ENCODE data around the gene PIGS.
A peak's percentile ranks its signal among the peaks of the same experiment; 100 is the strongest.

Gene PIGS

DNA sequence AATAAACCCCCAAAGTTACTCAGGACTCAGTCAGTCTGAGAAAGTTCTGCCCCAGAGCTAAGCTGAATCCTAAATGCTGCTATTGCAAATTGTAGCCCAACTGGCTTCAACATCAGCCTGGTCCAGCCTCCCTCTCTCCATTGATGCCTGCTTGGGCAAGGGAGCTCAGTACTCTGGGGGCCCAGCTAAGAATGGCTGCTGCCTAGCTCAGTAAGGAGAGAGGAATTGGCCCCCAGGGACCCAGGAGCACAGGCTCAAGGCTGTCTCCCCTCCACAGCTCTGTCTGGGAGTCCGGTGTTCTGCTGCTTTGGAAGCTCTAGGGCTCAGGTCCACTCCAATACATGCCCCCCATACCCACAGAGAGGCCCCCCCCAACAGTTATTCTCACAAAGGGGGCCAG lies 20.5 kb downstream of the PIGS start:
- DNase-seq (ENCODE audit: low read depth, low spot score), result no peak

DNA sequence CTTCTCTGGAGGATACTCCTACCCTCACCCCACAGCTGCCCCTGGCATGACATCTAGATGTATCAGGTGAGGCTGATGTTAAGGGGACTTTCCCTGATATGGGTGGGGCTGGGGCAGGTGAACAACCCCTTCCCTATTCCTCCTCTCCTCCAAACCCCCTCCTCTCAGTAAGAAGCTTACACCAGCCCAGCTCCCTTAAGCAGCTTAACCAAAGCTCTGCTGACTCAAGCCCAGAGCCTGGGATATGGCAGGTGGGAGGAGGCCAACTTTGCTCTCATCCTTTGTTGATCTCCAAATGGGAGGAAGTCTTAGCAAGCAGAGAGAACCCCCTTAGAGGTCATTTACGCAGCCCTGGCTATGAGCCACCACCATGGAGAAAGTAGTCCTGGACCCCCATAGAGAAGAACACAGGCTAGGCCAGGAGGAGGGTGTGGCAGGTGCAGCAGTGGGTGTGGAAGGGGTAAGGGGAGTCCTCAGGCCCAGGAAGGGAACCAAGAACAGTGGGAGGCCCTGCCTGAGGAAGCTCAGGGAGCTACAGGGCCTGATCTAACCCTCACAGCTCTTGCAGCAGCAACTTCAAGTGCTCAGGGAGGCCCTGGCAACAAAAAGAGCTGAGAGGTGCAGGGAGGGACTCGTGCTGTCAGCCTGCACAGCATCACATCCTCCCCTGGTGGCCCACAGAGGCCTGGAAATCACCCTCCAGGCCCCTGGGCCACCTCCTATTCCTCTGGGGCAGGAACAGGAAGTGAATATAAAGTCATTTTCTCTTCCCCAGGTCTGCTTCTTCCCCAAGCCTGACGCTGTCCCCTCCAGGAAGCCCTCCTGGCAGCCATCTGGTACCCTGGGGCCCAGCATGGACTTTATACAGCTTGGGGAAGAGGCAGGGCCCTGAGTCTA lies 21.8 kb downstream of the PIGS start:
- DNase-seq (ENCODE audit: low read depth, low spot score), result no peak

DNA sequence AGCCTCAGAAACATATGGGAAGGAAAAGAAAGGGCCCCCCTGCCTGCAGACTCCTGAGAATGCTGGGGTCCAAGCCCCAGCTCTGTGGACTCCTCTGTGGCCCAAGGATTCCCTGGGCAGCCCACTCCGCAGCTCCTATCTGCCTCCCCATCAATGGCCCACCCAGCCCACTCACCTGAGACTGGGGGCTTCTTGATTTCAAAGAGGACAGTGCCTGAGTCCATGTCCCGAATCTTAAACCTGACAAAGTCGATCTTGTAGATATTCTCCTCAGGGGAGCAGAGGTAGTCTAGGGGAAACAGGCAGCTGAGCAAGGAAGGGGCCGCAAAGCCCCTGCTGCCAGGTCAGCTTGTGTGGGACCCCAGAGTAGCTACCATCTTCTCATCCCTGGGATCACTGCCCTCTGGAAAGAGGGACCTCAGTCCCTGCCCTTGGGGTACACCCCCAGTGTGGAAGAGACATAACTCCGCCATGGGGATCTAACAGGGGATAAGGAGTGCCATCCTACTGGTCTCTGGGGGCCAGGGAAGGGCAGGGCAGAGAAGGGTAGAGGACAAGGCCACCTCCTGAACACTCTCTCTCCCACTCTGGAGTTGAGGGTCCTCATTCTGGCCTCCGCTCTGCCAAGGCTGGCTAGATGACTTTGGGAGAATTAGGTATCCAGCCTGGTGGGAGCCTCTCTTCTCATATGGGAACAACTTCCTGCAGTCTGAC lies 22.8 kb downstream of the PIGS start:
- DNase-seq (ENCODE audit: low read depth, low spot score), result no peak

DNA sequence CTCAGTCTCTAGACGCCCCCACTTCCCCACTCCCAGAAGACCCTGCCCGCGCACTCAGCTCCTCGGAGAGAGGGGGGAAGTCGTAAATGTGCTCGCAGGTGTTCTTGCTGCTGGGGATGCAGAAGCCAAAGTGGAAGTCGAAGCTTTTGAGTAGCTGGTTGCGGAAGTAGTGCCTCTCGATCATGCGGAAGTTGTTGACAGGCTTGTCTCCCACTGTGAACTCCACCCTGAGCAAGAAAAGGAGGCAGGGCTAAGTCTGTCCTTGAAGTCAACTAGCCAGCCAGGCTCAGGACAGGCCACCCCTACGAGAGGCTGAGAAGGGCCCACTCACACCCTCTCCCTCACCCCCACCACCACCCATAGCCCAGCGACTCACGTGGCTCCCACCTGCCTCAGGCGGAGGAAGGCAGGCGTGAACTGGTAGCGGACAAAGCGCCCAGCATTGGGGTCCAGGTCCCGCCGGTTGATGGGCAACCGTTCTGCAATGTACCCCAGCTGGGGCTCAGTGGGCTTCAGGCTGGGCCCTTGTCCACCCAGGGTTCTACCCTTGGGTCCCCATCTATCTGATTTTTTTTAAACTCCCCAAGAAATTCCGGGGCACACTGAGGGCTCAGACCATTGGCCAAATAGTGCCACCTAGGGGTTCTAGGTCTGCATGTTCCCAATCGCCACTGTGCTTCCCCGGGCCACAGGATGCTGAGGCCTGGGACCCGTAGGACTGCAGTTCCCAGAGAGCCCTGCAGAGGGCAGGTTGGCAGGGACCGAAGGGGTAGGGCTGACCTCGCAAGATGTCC lies 23.5 kb downstream of the PIGS start:
- peak; percentile 84 for DNase-seq (ENCODE audit: low read depth, low spot score)

DNA sequence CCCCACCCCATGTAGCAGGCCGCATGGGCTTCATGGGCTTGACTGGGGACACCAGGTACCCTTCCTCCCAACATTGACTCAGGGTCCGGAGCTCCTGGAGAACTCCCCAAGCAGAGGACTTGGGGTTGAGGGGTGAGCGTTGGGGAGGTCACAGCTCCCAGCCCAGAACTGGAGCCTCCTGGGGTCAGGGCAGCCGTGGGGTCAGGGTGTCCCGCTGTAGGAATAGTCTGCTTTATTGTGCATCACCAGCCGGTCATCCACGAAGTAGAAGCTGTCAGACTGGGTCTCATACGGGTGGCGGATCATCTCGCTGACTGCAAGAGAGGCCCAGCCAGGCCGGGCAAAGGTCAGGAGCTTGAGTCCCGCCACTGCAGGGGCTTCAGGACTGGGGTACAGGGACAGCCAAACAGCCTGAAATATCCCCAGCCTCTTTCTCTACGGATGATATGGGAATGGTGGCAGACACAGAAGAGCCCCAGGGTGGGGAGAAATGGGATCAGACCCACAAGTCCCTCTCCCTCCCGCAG lies 24.2 kb downstream of the PIGS start:
- DNase-seq (ENCODE audit: low read depth, low spot score), result no peak

DNA sequence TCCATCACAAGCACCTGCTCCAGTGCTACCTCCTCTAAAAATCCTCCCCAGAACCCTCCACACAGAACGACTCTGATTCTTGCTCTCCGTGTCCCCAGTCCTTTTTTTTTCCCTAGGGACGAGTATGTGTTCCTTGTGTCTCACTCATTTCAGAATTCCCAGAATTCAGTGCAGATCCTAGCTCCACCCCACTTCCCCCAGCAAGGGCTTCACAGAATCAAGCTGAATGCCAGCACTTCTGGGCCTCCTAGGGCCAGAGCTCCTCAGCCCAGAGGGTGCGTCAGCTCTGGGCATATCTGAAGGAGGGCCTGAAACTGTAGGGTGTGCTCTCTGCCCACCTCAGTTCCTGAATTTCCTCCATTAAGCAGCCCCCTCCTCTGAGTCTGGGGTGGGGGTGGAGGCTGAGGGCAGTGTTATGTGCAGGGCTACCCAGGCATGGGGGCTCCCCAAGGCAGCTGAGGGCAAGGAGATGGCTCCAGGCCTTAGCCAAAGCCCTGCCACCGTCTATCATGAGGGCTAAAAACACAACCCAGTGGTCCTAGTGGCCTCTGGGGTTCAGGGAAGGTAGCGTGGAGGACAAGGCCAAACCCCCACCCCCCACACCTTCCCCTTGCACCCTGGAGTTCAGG lies 25.4 kb downstream of the PIGS start:
- no peak for DNase-seq (ENCODE audit: low read depth, low spot score)

DNA sequence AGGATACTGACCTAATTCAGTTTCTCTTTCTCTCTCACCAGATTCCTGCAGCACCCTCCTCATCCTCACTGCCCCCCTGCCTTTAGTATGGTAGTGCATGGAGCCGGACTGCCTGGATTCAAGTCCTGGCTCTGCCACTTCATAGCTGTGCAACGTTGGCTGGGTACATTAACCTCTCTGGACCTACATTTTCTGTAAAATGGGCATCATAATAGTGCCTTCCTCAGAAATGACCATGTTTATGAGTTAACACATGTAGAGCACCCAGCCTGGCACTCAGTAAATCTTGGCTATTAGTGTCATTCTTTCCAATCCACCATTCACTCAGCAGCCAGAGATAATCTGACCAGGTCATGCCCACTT lies 26.2 kb downstream of the PIGS start:
- DNase-seq (ENCODE audit: low read depth, low spot score), result no peak

DNA sequence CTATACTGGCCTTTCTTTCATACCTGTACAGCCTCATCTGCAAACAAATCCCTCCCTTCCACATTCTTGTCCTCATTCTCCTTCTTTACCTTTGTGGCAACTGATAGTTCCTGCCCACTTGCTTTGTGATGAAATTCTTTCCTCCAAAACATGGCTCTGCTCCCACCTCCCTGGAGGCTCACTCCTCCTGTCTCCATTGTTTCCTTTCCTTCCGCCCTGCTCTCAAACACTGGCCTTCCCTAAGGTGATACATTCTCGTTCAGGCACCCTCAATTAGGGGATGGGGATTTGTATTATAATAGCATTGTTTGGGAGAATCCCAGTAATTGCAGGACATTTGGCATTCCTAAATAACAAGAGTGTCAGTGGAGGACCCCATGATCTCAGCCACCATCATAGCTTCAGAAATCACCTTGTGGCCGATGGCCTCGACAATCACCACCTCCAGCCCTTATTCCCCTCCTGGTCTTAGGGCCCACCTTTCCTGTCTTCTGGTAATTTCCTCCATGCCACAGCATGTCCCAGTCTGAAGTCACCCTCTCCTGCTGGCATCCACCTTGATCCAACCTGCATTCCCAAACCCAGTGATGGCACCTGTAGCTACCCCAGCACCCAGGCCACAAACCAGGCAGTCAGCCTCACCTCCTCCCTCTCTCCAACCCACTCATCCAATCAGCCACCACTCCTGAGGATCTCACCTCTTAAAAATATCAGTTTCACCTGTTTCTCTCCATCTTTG lies 26.8 kb downstream of the PIGS start:
- DNase-seq (ENCODE audit: low read depth, low spot score), result no peak

DNA sequence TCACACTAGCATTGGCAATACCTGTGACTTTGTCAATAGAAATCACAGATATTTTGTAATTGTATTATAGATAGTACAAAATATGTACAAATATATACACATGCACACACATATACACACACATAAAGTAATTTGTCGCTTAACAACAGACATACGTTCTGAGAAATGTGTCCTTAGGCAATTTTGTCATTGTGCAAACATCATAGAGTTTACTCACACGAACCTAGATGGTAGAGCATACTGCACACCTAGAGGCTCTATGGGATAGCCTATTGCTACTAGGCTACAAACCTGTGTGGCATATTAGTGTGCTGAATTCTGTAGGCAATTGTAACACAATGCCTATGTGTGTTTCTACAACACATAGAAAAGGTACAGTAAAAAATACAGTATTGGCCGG lies 29.9 kb downstream of the PIGS start:
- DNase-seq (ENCODE audit: low read depth, low spot score), result no peak

DNA sequence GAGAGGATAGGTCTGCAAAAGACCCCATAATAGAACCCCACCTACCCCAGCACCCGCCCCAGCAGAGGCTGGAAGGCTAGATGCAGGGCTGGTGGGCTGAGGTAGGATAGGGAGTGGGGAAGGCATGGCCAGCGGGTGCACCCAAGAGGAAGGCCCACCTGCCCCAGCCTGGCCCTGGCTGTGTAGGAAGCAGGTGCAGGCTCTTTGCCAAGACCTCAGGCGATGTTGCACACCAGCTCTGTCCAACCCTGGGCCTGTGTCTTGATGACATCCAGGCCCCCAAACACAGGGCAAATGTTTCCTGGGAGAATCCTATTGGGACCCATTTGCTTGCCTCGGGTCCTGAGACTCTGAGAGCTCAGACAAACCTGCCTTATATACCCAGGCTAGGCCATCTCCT lies 31.1 kb downstream of the PIGS start:
- no peak for DNase-seq (ENCODE audit: low read depth, low spot score)

DNA sequence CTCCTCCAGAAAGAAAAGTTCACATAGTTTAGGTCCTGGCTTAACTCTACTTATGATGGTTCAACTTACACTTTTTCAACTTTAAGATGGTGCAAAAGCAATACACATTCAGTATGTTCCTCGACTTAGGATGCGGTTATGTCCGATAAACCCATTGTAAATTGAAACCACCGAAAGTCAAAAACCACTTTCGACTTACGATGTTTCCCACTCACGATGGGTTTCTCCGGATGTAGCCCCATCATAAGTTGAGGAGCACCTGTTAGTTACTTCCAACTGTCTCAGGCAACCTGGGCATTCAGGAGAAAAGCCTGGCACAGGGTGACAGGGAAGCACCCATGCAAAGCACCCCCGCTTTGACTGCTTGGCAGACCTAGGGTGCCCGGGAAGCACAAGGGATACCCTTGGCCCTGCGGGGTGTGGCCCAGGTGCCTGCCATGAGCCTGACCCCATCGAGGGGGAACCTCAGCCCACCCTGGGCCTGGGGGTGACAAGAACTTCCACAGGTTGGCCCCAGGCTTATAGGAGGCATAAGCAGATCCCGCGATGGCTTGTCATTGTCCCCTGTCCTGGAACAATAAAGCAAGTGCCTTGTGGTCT lies 32.9 kb downstream of the PIGS start:
- no peak for DNase-seq (ENCODE audit: low read depth, low spot score)

DNA sequence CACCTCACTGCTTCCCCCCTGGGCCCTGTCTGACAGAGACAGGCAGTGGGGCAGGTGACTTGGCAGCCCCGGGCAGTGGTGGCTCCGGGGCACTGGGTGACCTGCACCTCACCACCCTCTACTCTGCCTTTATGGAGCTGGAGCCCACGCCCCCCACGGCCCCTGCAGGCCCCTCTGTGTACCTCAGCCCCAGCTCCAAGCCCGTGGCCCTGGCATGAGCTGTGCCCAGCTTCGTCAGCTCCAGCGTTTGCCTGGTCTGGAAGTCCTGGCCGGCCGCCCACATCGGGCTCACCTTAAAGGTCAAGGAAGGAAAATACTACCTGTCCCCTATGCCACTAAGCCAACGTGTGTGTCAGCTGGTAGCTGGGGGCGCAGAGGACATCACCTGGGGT lies 34.1 kb downstream of the PIGS start:
- DNase-seq (ENCODE audit: low read depth, low spot score), result no peak

DNA sequence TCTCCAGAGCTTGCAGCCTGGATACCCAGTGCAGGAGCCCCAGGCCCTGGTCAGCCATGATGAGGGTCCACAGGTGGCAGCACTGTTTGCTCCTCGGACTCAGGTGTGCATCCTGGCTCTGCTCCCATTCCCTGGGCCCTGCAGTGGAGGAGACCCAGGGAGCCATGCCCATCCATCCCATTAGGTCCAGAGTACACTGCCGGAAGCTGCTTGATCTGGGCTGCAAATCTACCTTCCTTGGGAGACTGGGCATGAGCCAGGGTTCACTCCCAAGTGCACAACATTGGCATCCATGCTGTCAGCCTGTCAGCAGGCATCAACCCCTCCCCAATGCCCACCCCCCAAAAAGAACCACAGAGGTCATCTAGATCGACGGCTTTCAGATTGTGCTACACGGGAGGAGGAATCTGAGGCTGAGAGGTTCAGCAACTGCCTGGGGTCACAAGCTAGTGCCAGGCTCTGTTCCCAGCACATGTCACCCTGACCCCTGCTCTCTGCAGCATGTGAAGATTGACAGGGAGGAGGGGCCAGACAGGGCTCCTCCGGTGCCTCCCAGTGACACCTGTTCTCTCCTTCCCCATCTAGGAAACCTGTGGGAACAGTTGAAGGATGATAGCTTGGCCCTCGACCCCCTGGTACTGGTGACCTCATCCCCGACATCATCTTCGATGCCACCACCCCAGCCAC lies 34.6 kb downstream of the PIGS start:
- DNase-seq (ENCODE audit: low read depth, low spot score), result no peak

DNA sequence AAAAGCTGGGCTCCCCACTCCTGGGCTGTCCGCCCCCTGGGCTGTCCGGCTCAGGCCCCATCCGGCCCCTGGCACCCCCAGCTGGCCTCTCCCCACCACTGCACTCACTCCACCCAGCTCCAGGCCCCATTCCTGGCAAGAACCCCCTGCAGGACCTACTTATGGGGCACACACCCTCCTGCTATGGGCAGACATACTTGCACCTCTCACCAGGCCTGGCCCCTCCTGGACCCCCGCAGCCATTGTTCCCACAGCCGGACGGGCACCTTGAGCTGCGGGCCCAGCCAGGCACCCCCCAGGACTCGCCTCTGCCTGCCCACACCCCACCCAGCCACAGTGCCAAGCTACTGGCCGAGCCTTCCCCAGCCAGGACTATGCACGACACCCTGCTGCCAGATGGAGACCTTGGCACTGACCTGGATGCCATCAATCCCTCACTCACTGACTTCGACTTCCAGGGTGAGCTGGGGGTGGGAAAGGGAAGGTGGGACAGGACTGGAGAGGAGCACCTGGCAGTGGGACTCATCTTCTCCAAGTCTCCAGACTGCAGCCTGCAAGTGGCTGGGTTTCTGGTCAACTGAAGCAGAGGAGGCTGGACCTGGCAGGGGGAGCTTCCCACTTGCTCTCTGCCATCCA lies 36.5 kb downstream of the PIGS start:
- DNase-seq (ENCODE audit: low read depth, low spot score), result no peak

DNA sequence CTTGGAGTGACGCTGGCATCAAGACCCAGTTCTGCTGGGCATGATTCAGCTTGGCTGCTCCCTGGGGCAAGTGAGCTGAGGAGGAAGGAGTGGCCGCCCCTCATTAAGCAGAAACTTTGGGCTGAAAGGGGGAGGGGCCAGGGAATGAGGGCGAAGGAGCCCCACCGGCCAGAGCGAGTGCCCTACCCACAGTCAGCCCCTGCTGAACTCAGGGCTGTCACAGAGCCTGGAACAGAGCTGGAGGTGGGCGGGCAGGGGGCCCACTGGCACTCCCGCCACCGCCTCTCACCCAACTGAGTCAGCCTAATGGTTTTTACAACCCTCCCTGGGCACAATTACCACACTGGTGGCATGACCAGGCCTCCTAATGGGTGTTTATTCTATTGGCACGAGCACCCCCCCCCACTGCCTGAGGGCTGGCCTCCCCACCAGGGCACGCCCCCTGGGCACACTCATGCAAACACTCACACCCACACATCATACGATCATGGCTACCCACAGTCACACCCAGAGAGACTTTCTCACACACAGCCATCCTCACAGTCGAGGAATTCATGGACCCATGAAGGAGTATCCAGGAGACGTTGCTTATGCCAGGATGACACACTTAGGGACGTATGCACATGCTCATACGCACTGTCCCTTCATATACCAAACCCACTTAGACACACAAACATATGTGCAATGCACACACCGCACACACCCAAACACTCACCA lies 38.1 kb downstream of the PIGS start:
- DNase-seq (ENCODE audit: low read depth, low spot score), result no peak

DNA sequence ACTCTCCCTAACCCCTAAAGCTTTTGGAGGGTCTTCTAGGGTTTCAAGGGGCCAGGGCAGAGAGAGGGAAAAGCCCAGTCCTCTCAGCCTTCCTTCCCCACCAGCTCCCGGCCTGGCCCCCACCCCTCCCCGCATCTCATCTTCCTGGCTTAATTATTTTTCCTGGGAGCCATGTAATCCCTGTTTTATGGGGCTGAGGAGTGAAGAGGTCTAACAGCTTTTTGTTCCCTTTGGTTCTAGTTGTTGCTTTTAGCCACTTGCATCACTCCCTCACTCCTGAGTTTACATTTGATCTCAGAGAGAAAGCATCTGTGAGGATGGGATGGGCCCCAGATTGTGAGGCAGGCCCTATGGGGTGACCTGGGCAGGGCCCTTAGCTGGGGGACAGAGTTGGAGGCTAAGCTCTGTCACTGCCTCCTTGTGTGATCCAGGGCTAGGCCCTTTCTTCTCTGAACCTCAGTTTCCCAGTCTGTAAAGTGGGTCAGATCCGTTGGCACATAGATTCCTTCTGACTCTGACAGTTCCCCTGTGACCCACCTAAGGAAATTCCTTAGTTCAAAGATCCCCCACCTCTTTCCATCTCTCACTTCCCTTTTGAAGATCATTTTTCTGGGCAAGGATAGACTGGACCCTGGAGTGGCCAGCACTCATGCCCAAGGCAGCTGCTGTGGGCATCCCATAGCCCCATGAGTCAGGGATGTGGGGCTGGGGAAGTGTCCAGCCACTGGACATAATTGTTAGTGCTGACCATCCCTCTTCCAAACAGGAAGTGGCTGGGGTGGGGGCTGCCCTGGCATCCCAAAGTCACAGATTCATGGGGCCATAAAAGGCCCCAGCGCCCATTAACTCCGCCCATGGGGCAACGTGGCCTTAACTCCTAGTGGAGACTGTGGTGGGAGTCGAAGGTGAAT lies 39.0 kb downstream of the PIGS start:
- DNase-seq (ENCODE audit: low read depth, low spot score), result no peak

DNA sequence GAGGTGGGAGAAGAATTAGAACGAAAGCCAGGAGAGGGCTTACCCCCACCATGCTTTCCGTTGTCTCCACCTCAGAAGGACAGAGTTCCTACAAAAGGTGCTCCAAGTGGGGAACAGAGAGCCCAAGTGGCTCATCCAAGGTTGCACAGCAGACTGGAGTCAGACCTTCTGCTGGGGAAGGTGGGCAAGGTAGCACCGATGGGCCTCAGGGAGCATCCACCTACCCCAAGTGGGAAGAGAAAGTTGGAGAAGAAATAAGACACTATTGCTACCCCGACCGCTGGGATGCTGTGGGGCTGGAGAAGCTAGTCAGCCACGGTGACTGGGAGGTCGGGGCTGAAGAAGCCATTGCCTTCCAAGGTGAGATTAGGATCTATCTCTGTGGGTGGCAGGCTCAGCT lies 40.4 kb downstream of the PIGS start:
- no peak for DNase-seq (ENCODE audit: low read depth, low spot score)

DNA sequence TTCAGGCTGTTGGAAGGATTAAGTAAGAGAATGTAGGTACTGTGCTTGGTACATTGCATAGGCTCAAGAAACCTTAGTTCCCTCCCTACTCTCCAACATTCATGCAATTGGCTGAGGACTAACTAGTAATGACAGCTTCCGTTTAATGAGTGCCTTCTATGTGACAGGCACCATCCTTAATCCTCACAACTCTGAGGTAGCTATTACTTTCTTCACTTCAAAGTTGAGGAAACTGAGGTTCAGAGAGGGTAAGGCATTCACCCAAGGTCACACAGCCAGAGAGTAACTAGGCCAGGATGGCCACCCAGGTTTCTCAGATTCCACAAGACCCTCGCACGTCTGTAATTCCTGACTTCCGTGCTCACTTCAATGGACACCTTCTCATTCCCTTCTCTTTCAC lies 41.1 kb downstream of the PIGS start:
- DNase-seq (ENCODE audit: low read depth, low spot score), result no peak

Measured in astrocyte of the hippocampus (primary cell).